SK-N-SH treated with all-trans-retinoic acid at 6 μM for 48 hours (cell line): ENCODE results near the gene HPCAL4.

Experiments
- ATAC-seq: fragments of 200-7000 bp; cut with Tn5 transposase; 3 replicates; pipeline ENCODE4 v1.9.1; 2020; ENCODE audit warnings: mild to moderate bottlenecking, moderate library complexity
- ARNTL ChIP-seq: fragments of 450-650 bp; formaldehyde crosslinking; IDR thresholded peaks from 2 replicates; pipeline ENCODE4 v1.5.0; 2020; ENCODE audit warnings: low read depth, mild to moderate bottlenecking, moderate library complexity, borderline replicate concordance
- BACH2 ChIP-seq: fragments of 250-450 bp; sonication (Bioruptor Pico); IDR thresholded peaks from 2 replicates; pipeline ENCODE4 v1.9.0; 2021; ENCODE audit warnings: mild to moderate bottlenecking, borderline replicate concordance
- CSDC2 ChIP-seq: fragments of 250-450 bp; sonication (Bioruptor Pico); IDR thresholded peaks from 2 replicates; pipeline ENCODE4 v1.5.0; 2020; ENCODE audit warnings: mild to moderate bottlenecking, moderate library complexity
- ESRRG ChIP-seq: fragments of 250-450 bp; sonication (Bioruptor Pico); IDR thresholded peaks from 2 replicates; pipeline ENCODE4 v1.6.1; 2021; ENCODE audit warnings: mild to moderate bottlenecking
- GLIS3 ChIP-seq: fragments of 250-450 bp; sonication (Bioruptor Pico); IDR thresholded peaks from 2 replicates; pipeline ENCODE4 v1.5.0; 2020; ENCODE audit warnings: mild to moderate bottlenecking, moderate library complexity
- ISL1 ChIP-seq: fragments of 250-450 bp; sonication (Bioruptor Pico); IDR thresholded peaks from 2 replicates; pipeline ENCODE4 v2.1.2; 2022; ENCODE audit warnings: mild to moderate bottlenecking, moderate library complexity
- OSR1 ChIP-seq: fragments of 250-450 bp; sonication (Bioruptor Pico); IDR thresholded peaks from 2 replicates; pipeline ENCODE4 v1.8.0; 2022; ENCODE audit warnings: moderate library complexity, mild to moderate bottlenecking, inconsistent platforms
- PPARA ChIP-seq: fragments of 250-450 bp; sonication (Bioruptor Pico); IDR thresholded peaks from 2 replicates; pipeline ENCODE4 v1.5.0; 2020; ENCODE audit warnings: mild to moderate bottlenecking, borderline replicate concordance
- RARB ChIP-seq: fragments of 250-450 bp; sonication (Bioruptor Pico); IDR thresholded peaks from 2 replicates; pipeline ENCODE4 v1.8.0; 2021; ENCODE audit warnings: mild to moderate bottlenecking, moderate library complexity
- SNAI2 ChIP-seq: fragments of 250-450 bp; sonication (Bioruptor Pico); IDR thresholded peaks from 2 replicates; pipeline ENCODE4 v1.5.0; 2020; ENCODE audit warnings: mild to moderate bottlenecking, moderate library complexity
- TCF4 ChIP-seq: fragments of 250-450 bp; sonication (Bioruptor Pico); IDR thresholded peaks from 2 replicates; pipeline ENCODE4 v1.8.0; 2021; ENCODE audit warnings: mild to moderate bottlenecking, moderate library complexity, borderline replicate concordance
- TOX ChIP-seq: fragments of 250-450 bp; sonication (Bioruptor Pico); IDR thresholded peaks from 2 replicates; pipeline ENCODE4 v1.8.0; 2021; ENCODE audit warnings: mild to moderate bottlenecking, moderate library complexity, borderline replicate concordance
- ZC3H10 ChIP-seq: fragments of 250-450 bp; sonication (Bioruptor Pico); IDR thresholded peaks from 2 replicates; pipeline ENCODE4 v1.5.1; 2021; ENCODE audit warnings: mild to moderate bottlenecking, moderate library complexity
- ZFP3 ChIP-seq: fragments of 250-450 bp; sonication (Bioruptor Pico); IDR thresholded peaks from 2 replicates; pipeline ENCODE4 v1.5.0; 2020; ENCODE audit warnings: mild to moderate bottlenecking, moderate library complexity
- ZFP30 ChIP-seq: fragments of 450-650 bp; formaldehyde crosslinking; IDR thresholded peaks from 2 replicates; pipeline ENCODE4 v1.5.0; 2022; ENCODE audit warnings: mild to moderate bottlenecking, moderate library complexity
- ZNF565 ChIP-seq: fragments of 450-650 bp; formaldehyde crosslinking; conservative IDR thresholded peaks from 2 replicates; pipeline ENCODE4 v1.5.0; 2020; ENCODE audit warnings: low read depth, mild to moderate bottlenecking, moderate library complexity
- ZNF70 ChIP-seq: fragments of 450-650 bp; formaldehyde crosslinking; IDR thresholded peaks from 2 replicates; pipeline ENCODE4 v1.5.0; 2020; ENCODE audit warnings: mild to moderate bottlenecking, moderate library complexity
- ZNF8 ChIP-seq: fragments of 450-650 bp; formaldehyde crosslinking; IDR thresholded peaks from 2 replicates; pipeline ENCODE4 v1.5.0; 2020; ENCODE audit warnings: mild to moderate bottlenecking, moderate library complexity
- TF ChIP-seq, protein P1 (sequence below): fragments of 250-450 bp; sonication (Bioruptor Pico); IDR thresholded peaks from 2 replicates; pipeline ENCODE4 v1.5.0; 2020; ENCODE audit warnings: mild to moderate bottlenecking, moderate library complexity
- TF ChIP-seq, protein P2 (sequence below): fragments of 250-450 bp; sonication (Bioruptor Pico); IDR thresholded peaks from 2 replicates; pipeline ENCODE4 v1.5.1; 2020; ENCODE audit warnings: low read depth, mild to moderate bottlenecking, moderate library complexity
- TF ChIP-seq, protein P3 (sequence below): fragments of 250-450 bp; sonication (Bioruptor Pico); IDR thresholded peaks from 2 replicates; pipeline ENCODE4 v1.5.1; 2021; ENCODE audit warnings: mild to moderate bottlenecking, moderate library complexity
- TF ChIP-seq, protein P4 (sequence below): fragments of 250-450 bp; sonication (Bioruptor Pico); IDR thresholded peaks from 2 replicates; pipeline ENCODE4 v1.8.0; 2020; ENCODE audit warnings: mild to moderate bottlenecking, moderate library complexity, borderline replicate concordance
- TF ChIP-seq, protein P5 (sequence below): fragments of 250-450 bp; sonication (Bioruptor Pico); IDR thresholded peaks from 2 replicates; pipeline ENCODE4 v1.8.0; 2021; ENCODE audit warnings: low read depth, mild to moderate bottlenecking, moderate library complexity, borderline replicate concordance

HPCAL4 gene

DNA sequence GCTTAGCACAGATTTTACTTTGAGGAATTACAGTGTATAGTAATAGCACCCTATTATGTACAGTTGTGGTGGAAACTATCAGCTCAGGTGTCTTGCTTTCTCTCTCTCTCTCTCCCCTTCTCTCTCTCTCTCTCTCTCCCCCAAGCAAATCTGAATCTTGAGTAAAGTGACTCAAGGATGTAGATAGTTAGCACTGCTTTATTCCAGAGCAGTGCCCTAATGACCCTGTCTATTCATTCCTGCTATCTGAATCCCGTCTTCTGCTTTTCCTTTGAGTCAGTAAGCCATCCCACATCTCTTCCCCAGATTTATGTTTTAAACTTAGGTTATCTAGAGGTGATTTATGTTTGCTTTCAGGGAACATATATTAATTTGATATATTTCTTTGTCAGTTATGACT is 5.2 kb upstream of the HPCAL4 start:
- TF ChIP-seq, protein P1, sequence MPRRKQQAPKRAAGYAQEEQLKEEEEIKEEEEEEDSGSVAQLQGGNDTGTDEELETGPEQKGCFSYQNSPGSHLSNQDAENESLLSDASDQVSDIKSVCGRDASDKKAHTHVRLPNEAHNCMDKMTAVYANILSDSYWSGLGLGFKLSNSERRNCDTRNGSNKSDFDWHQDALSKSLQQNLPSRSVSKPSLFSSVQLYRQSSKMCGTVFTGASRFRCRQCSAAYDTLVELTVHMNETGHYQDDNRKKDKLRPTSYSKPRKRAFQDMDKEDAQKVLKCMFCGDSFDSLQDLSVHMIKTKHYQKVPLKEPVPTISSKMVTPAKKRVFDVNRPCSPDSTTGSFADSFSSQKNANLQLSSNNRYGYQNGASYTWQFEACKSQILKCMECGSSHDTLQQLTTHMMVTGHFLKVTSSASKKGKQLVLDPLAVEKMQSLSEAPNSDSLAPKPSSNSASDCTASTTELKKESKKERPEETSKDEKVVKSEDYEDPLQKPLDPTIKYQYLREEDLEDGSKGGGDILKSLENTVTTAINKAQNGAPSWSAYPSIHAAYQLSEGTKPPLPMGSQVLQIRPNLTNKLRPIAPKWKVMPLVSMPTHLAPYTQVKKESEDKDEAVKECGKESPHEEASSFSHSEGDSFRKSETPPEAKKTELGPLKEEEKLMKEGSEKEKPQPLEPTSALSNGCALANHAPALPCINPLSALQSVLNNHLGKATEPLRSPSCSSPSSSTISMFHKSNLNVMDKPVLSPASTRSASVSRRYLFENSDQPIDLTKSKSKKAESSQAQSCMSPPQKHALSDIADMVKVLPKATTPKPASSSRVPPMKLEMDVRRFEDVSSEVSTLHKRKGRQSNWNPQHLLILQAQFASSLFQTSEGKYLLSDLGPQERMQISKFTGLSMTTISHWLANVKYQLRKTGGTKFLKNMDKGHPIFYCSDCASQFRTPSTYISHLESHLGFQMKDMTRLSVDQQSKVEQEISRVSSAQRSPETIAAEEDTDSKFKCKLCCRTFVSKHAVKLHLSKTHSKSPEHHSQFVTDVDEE (CRISPR knock-in tag): no peak
- no peak for TF ChIP-seq ZFP3 (CRISPR knock-in tag)
- TF ChIP-seq ZFP30 (CRISPR knock-in tag): no peak
- no peak for TF ChIP-seq ZNF565 (CRISPR knock-in tag)
- TF ChIP-seq OSR1 (CRISPR knock-in tag): no peak
- no peak for TF ChIP-seq PPARA (CRISPR knock-in tag)
- TF ChIP-seq TCF4: no peak
- TF ChIP-seq ZNF70 (CRISPR knock-in tag): no peak
- TF ChIP-seq ZNF8 (CRISPR knock-in tag): no peak
- no peak for TF ChIP-seq SNAI2 (CRISPR knock-in tag)
- TF ChIP-seq TOX (CRISPR knock-in tag): no peak
- TF ChIP-seq BACH2: no peak
- no peak for TF ChIP-seq ARNTL (CRISPR knock-in tag)
- TF ChIP-seq, protein P2, sequence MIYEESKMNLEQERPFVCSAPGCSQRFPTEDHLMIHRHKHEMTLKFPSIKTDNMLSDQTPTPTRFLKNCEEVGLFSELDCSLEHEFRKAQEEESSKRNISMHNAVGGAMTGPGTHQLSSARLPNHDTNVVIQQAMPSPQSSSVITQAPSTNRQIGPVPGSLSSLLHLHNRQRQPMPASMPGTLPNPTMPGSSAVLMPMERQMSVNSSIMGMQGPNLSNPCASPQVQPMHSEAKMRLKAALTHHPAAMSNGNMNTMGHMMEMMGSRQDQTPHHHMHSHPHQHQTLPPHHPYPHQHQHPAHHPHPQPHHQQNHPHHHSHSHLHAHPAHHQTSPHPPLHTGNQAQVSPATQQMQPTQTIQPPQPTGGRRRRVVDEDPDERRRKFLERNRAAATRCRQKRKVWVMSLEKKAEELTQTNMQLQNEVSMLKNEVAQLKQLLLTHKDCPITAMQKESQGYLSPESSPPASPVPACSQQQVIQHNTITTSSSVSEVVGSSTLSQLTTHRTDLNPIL (CRISPR knock-in tag): no peak
- no peak for TF ChIP-seq GLIS3 (CRISPR knock-in tag)
- TF ChIP-seq, all 23 proteins: peak for 0
- ATAC-seq: no peak

DNA sequence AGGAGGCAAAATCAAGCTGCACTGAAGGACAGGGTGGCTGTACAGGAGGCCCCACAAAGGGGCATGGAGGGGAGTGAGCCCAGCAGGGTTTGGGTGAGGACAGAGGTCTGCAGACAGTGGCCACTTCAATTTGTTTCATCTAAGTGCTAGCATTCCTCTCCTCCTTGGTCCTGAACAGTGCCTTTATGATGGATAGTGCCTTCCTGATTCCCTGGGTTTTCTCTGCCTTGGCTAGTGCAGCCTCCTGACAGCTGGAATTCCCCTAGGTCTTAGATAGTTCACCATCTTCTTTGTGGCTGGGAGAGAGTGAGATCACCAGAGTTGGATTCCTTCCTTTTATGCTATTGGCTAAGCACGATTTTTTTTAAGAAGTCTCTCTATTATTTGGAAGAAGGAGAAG is 3.8 kb upstream of the HPCAL4 start:
- ATAC-seq: no peak

DNA sequence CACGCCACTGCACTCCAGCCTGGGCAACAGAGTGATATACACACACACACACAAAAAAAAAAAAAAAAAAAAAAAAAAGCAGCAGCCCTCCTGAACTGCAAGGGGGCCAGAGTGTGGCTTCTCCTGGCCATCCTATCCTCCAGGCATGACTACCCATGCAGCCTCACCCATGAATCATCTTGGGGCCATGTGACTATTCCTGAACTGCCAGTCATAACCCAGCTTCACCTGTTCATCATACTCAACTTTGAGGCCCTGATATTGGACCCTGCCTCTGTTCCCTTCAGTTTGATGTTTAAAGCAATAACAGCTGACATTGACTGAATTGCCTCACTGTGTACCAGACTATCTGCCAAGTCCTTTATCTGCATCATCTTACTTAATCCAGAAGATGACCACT is 2.8 kb upstream of the HPCAL4 start:
- TF ChIP-seq RARB (CRISPR knock-in tag) (no peak), ARNTL (CRISPR knock-in tag) (no peak), PPARA (CRISPR knock-in tag) (no peak), ZNF8 (CRISPR knock-in tag) (no peak), ZC3H10 (no peak), SNAI2 (CRISPR knock-in tag) (no peak), GLIS3 (CRISPR knock-in tag) (no peak), ZNF565 (CRISPR knock-in tag) (no peak), TCF4 (no peak), ZFP3 (CRISPR knock-in tag) (no peak), OSR1 (CRISPR knock-in tag) (no peak), ISL1 (CRISPR knock-in tag) (no peak), ZNF70 (CRISPR knock-in tag) (no peak), BACH2 (no peak)
- TF ChIP-seq, protein P1 (CRISPR knock-in tag): no peak
- TF ChIP-seq, protein P3, sequence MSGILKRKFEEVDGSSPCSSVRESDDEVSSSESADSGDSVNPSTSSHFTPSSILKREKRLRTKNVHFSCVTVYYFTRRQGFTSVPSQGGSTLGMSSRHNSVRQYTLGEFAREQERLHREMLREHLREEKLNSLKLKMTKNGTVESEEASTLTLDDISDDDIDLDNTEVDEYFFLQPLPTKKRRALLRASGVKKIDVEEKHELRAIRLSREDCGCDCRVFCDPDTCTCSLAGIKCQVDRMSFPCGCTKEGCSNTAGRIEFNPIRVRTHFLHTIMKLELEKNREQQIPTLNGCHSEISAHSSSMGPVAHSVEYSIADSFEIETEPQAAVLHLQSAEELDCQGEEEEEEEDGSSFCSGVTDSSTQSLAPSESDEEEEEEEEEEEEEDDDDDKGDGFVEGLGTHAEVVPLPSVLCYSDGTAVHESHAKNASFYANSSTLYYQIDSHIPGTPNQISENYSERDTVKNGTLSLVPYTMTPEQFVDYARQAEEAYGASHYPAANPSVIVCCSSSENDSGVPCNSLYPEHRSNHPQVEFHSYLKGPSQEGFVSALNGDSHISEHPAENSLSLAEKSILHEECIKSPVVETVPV (CRISPR knock-in tag): no peak
- ATAC-seq: no peak

More for the DNA sequence above, 3.8 kb upstream of the HPCAL4 start:
- TF ChIP-seq TOX (CRISPR knock-in tag) (no peak), RARB (CRISPR knock-in tag) (no peak), ZNF565 (CRISPR knock-in tag) (no peak), ZNF8 (CRISPR knock-in tag) (no peak), SNAI2 (CRISPR knock-in tag) (no peak), ZFP30 (CRISPR knock-in tag) (no peak), BACH2 (no peak), OSR1 (CRISPR knock-in tag) (no peak), PPARA (CRISPR knock-in tag) (no peak), ARNTL (CRISPR knock-in tag) (no peak), ZNF70 (CRISPR knock-in tag) (no peak), ZFP3 (CRISPR knock-in tag) (no peak), GLIS3 (CRISPR knock-in tag) (no peak), ESRRG (CRISPR knock-in tag) (no peak), ZC3H10 (no peak), CSDC2 (CRISPR knock-in tag) (no peak), ISL1 (CRISPR knock-in tag) (no peak)
- TF ChIP-seq, protein P4, sequence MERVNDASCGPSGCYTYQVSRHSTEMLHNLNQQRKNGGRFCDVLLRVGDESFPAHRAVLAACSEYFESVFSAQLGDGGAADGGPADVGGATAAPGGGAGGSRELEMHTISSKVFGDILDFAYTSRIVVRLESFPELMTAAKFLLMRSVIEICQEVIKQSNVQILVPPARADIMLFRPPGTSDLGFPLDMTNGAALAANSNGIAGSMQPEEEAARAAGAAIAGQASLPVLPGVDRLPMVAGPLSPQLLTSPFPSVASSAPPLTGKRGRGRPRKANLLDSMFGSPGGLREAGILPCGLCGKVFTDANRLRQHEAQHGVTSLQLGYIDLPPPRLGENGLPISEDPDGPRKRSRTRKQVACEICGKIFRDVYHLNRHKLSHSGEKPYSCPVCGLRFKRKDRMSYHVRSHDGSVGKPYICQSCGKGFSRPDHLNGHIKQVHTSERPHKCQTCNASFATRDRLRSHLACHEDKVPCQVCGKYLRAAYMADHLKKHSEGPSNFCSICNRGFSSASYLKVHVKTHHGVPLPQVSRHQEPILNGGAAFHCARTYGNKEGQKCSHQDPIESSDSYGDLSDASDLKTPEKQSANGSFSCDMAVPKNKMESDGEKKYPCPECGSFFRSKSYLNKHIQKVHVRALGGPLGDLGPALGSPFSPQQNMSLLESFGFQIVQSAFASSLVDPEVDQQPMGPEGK: no peak
- TF ChIP-seq, protein P5, sequence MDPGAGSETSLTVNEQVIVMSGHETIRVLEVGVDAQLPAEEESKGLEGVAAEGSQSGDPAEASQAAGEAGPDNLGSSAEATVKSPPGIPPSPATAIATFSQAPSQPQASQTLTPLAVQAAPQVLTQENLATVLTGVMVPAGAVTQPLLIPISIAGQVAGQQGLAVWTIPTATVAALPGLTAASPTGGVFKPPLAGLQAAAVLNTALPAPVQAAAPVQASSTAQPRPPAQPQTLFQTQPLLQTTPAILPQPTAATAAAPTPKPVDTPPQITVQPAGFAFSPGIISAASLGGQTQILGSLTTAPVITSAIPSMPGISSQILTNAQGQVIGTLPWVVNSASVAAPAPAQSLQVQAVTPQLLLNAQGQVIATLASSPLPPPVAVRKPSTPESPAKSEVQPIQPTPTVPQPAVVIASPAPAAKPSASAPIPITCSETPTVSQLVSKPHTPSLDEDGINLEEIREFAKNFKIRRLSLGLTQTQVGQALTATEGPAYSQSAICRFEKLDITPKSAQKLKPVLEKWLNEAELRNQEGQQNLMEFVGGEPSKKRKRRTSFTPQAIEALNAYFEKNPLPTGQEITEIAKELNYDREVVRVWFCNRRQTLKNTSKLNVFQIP (CRISPR knock-in tag): no peak
